GM21360 (cell line): ENCODE measurements around the gene STK11.
"Not testable (repeated sequence)": the region's sequence is repeated elsewhere in the genome, so short reads cannot be mapped to it uniquely, and the experiment has no call there.

Source experiments
- ATAC-seq: cut with Tn5 transposase; IDR thresholded peaks from one replicate; pipeline ENCODE4 v1.9.1; 2021; ENCODE audit warnings: mild to moderate bottlenecking, moderate library complexity; ENCODE audit not compliant: unreplicated experiment

The STK11 gene

DNA sequence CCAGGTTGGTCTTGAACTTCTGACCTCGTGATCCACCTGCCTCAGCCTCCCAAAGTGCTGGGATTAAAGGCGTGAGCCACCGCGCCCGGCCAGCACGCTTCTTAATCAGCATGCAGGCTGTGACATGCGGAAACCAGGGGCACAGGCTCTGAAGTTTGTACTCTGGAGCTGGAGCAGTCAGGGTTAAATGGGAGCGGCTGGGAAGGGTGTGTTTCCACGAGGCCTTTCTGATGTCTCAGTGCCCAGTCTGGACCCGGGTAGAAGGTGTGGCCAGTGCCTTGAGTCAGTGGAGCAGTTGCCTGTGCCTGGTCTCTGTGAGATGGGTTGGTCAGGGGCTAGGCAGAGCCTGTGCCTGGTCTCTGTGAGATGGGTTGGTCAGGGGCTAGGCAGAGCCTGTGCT is 3.3 kb downstream of the STK11 start:
- not testable (repeated sequence) for ATAC-seq

DNA sequence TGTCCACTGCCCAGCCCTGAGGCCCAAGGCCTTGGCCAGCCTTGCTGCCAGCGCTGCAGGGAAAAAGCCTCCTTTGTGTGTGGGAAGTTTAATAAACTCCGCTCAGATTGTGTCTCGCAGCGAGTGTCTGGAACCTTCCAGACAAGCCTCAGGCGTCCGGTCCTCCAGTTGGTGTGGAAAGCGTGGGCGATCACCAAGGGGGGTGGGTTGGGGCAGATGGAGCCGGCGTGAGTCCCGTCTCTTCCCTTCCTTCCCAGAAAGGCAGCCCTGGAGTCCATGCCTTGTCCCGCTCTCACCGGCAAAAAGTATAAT is 4.6 kb downstream of the STK11 start:
- no peak for ATAC-seq

DNA sequence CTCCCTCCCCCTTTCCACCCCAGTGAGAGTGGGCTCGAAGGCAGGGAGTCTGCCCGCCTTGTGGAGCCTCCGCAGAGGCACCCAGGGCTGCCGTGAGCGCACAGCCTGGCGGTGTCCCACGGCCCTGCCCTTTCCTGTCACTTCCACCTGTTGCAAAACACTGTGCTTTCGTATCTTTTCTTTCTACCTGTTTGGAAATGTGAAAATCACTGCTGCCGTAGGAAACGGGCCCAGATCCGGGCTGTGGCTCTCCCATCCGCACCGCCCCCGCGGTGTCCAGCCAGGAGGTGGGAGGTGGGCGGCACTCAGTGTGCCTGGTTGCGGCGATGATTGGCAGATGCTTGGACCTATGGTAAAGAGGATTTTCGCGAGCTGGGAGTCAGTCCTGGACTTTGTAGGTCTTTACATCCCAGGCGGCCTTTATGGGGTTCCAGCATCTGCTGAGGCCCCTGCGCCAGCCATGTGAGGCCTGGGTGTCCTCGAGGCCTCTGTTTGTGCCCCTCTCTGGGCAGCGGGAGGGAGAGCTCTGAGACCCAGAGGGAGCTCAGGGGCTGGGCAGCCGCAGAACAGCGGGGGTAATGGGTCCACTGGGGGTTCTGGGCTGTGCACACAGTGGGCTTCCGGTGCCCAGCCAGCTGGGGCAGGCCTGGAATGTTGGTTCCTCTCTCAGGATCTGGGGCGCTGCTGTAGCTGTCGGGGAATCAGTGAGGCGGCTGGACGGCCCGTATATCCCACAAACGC is 6.1 kb downstream of the STK11 start:
- no peak for ATAC-seq

DNA sequence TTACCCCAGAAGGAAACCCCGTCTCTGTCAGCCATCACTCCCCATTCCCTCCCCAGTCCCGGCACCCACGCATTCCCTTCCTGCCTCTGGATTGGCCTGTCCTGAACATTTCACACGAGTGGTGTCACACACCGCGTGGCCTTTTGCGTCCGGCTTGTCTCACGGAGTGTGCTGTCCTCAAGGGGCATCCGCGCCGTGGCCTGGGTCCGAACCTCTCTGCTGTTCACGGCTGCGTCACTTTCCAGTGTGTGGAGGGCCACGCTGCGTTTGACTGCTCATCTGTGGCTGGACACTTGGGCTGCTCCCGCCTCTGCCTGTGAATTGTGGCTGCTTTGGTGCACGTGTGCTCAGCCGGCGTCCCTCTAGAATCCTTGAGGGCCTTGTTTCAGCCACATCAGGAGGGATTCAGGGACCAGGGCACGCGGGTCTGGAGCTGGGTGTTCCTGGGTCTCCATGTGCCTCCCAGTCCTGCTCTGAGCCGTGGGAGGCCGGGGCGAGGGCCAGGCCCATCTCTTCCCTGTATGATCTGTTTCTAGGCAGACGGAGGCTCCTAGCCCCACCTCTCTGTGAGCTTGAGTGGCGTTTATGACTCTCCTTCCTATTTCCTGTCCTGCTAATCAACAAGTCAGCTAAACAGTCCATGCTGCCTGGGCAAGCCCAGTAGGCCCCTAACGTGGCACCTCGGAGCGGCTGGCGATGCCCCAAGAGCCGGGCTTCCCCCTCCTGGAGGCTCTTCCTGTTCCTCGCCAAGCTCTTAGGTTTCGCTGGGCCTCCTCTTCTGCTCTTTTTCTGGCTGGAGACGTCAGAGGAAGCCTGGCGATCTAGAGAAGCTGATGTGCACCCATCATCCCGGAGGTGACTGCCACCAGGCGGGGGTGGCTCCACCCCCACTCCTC is 8.1 kb downstream of the STK11 start:
- no peak for ATAC-seq

DNA sequence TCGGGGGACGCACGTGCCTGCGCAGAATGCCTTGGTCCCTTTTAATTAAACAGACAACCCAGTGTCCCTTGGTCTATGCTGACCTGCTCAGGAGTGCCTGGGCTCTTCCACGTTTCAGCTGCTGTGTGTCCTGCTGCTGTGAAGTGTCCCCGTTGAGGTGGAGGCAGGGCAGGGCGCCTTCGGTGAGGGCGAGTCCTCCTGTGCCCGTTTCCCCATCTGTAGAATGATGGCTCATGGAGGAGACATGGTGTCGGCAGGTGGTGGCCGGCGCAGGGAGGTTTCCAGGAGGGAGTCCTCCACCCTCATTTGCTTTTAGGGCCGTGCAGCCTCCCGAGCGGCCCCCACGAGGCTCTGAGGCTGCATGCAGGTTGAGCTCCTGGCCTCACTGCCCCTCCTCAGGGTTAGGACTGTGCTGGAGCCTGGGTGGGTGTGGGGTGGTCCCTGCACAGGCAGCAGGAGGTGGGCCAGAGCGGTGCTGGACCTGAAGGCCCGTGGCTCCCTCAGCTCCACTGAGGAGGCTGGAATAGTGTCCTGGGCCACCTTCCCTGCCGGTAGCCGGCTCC is 8.8 kb downstream of the STK11 start:
- no peak for ATAC-seq

DNA sequence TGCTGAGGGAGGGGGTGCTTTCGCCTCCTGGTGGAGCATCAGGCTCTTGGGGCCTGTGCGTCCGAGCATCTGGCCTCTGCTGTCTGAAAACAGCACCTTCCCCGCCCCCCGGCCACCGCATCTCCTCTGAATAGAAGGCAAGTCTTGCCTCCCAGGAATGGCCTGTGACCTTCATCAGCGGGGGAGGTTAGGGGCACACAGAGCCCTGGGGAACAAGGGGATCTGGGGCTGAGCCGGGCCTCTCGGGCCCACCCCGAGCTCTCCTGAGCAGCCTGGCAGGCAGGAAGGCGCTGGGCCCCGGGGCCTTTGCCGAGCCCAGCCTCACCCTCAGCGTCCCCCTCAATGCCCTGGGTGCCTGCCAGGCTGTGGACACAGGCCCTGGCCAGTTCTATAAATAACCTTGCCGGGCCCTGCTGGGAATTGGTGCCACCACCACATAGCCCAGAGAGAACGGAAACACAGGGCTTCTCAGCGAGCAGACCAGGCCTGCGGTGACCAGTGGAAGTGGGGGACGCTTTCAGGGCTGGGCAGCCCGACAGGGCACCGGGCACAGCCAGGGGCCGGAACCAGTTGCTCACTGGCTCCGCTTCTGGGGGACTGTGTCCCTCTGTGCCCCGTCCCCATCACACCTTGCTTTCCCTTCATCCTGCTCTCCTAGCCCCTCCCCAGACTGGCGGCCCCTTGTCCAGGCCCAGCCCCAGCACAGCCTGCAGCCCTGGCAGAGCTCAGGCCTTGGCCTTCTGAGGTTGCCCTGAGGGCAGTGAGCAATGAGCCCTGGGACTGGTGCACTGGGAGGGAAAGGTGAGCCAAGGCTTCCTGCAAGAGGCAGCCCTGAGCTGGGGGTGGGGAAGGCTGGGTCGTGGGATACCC is 9.5 kb downstream of the STK11 start:
- ATAC-seq: no peak

DNA sequence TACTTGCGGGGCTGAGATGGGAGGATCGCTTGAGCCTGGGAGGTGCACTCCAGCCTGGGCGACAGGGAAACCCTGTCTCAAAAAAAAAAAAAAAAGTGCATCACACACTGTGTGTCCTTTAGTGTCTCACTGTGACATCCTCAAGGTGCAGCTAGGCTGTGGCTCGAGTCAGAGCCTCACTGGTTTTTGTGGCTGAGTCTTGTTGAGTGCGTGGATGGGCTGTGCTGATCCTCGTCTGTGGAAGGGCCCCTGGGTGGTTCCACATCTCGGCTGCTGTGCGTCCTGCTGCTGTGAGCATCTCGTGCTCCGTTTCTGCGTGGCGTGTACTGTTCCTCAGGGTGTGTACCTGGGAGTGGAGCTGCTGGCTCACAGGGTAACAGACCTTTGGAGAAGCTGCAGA is 11.2 kb downstream of the STK11 start:
- no peak for ATAC-seq

DNA sequence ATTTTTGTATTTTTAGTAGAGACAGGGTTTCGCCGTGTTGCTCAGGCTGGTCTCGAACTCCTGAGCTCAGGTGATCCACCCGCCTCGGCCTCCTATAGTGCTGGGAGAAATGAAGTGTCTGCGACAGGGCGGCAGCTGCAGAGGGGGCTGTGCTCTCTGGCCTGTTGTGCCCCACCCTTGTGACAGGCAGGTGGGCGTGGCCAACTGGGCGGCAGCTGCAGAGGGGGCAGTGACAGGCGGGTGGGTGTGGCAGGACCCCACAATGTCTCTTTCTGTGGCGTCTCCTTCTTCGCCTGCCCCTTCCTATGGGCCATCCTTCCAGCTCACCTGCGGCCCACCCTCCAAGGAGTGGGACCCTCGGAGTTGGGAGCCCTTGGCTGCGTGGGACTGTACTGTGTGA is 11.8 kb downstream of the STK11 start:
- ATAC-seq: no peak

DNA sequence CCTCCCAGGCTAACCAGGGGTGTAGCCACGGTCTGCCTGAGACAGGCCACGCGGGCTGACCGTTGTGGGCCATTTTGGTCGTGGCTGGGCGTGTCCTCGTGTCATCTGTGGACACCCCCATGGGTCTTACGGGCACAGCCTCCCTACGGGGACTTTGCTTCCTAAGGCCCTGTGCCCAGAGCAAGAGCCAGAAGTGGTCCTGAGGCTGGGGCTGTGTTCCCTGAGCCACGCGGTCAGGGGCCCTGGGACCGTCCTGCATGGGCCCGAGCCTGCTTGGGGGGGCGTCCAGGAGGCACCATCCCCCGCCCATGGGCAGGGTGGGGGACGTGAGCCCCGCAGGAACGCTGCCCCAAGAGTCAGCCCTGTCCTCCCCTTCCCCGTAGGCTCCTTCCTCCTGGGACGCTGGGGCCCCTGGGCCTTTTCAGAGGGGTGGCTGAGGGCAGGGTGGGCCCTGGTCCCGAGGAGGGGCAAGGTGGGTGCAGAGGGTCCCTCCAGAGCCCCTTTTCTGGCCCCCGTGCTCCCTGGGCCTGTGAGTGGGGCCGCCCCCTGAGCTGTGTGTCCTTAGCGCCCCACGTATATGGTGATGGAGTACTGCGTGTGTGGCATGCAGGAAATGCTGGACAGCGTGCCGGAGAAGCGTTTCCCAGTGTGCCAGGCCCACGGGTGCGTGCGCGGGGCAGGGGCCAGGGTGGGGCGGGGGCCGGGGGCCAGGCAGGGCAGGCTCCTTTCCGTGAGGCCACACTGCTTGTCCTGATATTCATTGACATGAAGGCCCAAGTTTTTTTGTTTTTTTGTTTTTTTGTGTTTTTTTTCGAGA is 13.4 kb downstream of the STK11 start:
- no peak for ATAC-seq

DNA sequence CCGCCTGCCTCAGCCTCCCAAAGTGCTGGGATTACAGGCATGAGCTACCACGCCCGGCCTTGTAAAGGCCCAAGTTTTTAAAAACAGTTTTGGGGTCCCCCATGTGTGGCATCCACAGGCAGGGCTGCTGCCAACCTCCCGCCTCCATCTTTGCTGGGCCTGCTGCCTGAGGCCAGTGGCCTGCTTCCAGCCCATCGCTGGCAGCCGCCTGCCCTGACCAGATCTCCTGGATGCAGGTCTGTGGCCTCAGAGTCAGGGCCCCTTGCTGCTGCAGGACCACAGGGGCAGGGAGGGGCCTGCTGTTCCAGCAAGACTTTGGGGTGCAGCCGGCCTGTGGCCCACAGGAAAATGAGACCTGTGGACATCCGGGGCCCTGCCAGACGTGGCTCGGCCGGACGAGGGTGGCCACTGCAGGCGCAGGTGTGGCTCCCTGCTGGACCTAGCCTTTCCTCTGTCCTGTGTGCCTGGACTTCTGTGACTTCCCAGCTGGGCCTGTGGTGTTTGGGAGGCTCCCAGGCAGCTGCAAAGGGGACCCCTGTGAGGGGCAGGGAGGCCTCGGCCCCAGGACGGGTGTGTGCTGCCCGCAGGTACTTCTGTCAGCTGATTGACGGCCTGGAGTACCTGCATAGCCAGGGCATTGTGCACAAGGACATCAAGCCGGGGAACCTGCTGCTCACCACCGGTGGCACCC is 14.4 kb downstream of the STK11 start:
- ATAC-seq: no peak

DNA sequence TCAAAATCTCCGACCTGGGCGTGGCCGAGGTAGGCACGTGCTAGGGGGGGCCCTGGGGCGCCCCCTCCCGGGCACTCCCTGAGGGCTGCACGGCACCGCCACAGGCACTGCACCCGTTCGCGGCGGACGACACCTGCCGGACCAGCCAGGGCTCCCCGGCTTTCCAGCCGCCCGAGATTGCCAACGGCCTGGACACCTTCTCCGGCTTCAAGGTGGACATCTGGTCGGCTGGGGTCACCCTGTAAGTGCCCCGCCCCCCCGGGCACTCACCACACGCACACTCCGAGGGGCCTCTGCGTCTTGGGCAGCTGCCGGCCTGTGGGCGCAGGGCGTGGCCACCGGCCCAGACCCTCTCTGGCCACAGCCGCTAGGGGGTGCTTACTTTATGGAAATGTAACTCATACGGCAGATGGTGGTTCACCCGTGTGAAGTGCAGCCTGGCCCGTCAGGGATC is 14.9 kb downstream of the STK11 start:
- ATAC-seq: no peak

DNA sequence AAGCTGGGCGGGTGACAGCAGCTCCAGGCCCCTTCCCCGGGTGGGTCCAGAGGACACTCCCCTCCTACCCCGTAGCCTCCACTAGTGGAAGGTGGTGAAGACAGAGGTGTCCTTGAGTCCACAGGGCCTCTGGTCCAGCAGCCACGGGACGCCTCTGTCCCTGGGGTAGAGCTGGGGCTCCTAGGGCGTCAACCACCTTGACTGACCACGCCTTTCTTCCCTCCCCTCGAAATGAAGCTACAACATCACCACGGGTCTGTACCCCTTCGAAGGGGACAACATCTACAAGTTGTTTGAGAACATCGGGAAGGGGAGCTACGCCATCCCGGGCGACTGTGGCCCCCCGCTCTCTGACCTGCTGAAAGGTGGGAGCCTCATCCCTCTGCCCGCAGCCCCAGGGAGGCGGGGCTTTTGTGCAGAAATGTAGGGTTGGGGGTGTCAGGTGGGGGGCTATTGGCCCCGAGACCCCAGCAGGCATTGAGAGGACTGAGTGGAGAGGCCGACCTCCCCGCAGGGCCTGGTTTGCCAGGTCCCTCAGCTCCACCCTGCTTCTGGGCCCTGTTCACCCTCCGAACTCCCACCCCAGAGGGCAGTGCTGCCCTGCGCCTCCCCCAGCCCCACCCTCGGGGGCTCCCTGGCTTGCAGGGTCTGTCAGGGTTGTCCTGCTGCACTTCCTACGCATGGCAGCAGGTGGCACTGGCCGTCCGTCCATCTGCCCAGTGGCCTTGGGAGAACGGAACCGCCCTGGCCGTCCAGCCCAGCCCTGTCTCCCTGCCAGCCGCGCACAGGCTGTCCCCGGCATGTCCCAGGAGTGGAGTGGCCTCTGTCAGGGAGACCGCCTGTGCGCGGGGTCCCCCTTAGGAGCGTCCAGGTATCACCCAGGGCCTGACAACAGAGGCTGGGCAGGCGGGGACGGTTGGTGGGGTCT is 15.7 kb downstream of the STK11 start:
- no peak for ATAC-seq

DNA sequence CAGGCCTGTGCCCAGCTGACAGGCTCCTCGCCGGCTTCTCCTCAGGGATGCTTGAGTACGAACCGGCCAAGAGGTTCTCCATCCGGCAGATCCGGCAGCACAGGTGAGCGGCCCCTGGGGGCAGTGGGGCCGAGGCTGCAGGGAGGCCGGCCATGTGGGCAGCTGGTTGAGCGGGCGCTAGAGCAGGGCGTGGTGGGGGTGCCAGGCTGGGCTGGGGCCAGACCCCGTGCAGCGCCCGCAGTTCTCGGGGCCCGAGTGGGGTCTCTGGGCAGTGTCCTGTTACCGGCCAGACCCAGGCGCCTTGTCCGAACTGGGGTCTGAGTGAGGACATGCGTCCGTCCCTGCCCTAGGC is 16.3 kb downstream of the STK11 start:
- ATAC-seq: no peak

DNA sequence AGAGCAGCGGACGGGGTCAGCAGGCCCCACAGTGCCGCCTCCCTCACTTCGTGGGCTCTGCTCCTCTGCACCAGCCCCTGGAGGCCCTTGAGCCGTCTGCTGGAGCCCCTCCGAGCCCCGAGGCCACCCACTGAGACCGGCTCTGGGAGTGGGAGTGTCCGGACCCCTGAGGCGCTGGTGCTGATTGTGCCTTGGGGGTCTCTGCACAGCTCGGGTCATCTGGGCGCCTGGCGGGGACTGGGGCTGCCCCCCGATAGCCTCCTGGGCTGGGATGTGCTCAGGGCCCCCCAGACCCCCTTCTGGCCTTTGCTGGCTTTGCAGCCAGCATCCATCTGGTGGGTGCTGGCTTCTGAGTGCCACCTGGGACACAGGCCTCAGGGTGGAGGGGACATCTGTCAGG is 16.8 kb downstream of the STK11 start:
- ATAC-seq: no peak

DNA sequence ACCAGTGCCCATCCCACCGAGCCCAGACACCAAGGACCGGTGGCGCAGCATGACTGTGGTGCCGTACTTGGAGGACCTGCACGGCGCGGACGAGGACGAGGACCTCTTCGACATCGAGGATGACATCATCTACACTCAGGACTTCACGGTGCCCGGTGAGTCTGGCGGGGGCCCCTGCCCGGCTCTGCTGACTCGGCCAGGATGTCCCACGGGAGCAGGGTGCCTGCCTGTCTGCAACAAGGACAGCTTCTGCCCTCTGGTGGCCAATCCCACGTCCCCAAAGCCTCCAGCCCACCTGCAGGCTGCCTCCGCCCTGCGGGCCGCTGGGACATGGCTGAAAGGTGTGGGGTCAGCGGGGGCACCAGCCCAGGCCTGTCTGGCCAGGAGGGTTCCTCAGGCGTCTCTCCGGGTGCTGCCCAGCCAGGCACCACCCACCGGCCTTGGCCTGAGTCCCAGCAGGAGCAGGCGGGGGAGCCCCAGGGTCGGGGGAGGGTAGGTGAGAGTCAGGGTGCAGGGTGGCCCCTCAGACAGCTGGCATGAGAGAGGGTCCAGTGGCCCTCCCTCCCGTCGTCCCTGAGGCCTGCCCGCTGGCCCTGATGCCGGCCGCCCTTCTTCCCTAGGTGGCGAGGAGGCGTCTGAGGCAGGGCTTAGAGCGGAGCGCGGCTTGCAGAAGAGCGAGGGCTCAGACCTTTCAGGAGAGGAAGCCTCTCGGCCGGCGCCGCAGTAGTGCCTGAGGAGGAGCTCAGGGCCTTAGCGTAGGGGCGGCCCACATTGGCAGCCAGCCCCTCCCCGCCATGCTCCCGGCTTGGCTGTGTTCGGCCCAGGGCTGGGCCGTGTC is 17.7 kb downstream of the STK11 start:
- no peak for ATAC-seq

DNA sequence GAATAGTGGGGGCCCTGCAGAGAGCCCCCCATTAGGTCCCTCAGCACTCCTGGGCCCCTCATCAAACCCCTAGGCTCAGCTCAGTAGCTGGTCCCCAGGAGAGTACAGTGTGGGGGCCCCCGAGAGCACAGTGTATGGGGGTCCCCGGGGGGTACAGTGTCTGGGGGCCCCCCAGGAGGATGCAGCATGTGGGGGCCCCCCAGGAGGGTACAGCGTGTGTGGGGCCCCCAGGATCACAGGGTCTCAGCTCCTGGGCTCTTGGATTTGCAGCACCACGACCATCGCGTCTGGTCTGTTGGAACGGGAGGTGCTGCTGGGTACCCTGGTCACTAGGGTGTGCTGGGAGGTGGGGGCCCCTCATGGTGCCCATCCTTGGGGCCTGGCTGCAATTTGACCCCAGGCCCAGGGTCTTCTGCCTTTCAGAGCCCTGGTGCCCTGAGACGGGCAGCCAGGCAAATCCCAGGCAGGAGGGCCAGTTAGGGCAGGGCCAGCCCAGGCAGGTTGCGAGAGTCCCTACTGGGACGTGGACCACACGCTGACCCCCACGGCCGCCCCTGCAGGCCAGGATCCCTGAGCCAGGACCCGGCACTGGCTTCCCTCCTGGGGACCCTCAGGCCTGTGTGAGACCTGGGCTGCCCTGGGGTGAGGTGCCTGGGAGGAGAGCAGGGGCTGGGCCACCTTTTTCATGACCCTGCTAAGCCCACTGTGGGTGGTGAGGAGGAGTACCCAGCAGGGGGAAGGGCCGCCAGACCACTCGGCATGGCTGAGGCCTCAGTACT is 18.7 kb downstream of the STK11 start:
- ATAC-seq: no peak

DNA sequence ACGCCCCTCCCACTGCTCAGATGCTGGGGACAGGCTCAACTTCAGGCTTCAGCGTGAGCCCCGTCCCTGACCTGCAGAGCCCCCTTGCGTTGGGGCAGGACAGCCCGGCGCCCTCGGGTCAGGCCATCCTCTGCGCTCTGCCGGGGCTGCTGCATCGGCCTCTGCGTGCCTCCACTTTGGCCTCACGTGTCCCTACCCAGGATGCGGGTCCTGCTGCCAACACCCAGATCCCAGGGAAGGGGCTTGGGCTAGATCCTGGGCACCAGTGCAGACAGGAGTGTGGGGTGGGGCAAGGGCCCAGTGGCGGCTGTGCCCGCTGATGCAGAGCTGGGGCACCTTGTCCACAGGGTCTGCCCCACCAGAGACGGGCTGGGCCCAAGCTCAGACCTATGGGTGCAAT is 19.3 kb downstream of the STK11 start:
- ATAC-seq: no peak
